IMR-90 (cell line): ENCODE results near the gene OR52E5. TPM values are rescaled to one million over a fixed set of nuclear protein-coding genes. Genes with fewer than 3 reads are reported as not detected.

Experiments used
- ATAC-seq: fragments of 200-7000 bp; cut with Tn5 transposase; 2 replicates; pipeline ENCODE4 v1.9.1; 2020; ENCODE audit warnings: low read depth, mild to moderate bottlenecking, moderate library complexity
- BruUV-seq: library from RNA; stranded (reverse); fragments of 400-500 nt; replicated peaks from 2 replicates; lab custom pipeline; 2021; lab: Mats Ljungman, UMichigan
- CTCF ChIA-PET: fragments of 300-600 bp; formaldehyde crosslinking; extraction: SDS; loops from one replicate; lab custom pipeline; 2021; ENCODE audit warnings: antibody characterized with exemption; lab: Yijun Ruan, JAX
- POLR2A ChIA-PET: fragments of 300-600 bp; sonication (Branson Sonifier 250); formaldehyde crosslinking; loops from one replicate; lab custom pipeline; 2022; ENCODE audit warnings: antibody characterized with exemption; ENCODE audit not compliant: unreplicated experiment; lab: Charles Lee
- DNase-seq: peaks from one replicate; pipeline ENCODE4 v3.0.0; 2013
- H2AFZ ChIP-seq: replicated peaks from 2 replicates; pipeline ENCODE3; 2013; ENCODE audit warnings: low read length, mild to moderate bottlenecking; ENCODE audit not compliant: poor library complexity
- H2AK5ac ChIP-seq: 2 replicates; pipeline ENCODE4 v1.6.1; 2013; ENCODE audit warnings: low read depth, low read length, inconsistent platforms
- H2AK9ac ChIP-seq: replicated peaks from 2 replicates; pipeline ENCODE3; 2013; ENCODE audit warnings: mild to moderate bottlenecking, low read depth, low read length, moderate library complexity; ENCODE audit not compliant: poor library complexity
- H2BK120ac ChIP-seq: 2 replicates; pipeline ENCODE4 v1.6.1; 2013; ENCODE audit warnings: low read depth, low read length, inconsistent platforms
- H2BK15ac ChIP-seq: 3 replicates; pipeline ENCODE4 v1.6.1; 2013; ENCODE audit warnings: low read depth, low read length, inconsistent platforms
- H2BK20ac ChIP-seq: 2 replicates; pipeline ENCODE4 v1.6.1; 2013; ENCODE audit warnings: low read depth, mild to moderate bottlenecking, inconsistent platforms, low read length, moderate library complexity
- H2BK5ac ChIP-seq: 2 replicates; pipeline ENCODE4 v1.6.1; 2013; ENCODE audit warnings: mild to moderate bottlenecking, low read depth, low read length, inconsistent platforms; ENCODE audit not compliant: poor library complexity, severe bottlenecking
- H3K14ac ChIP-seq: replicated peaks from 2 replicates; pipeline ENCODE4 v1.6.1; 2013; ENCODE audit warnings: low read depth, low read length, inconsistent platforms
- H3K18ac ChIP-seq: 2 replicates; pipeline ENCODE4 v1.6.1; 2013; ENCODE audit warnings: low read depth, low read length, control low read depth
- H3K23ac ChIP-seq: 2 replicates; pipeline ENCODE4 v1.6.1; 2013; ENCODE audit warnings: low read depth, low read length, inconsistent platforms
- H3K27ac ChIP-seq: 2 replicates; pipeline ENCODE4 v1.5.1; 2013; ENCODE audit warnings: mild to moderate bottlenecking, control low read depth, low read length; ENCODE audit not compliant: insufficient read depth
- H3K27me3 ChIP-seq: 2 replicates; pipeline ENCODE4 v1.6.1; 2013; ENCODE audit warnings: low read length; ENCODE audit not compliant: control insufficient read depth, insufficient read depth
- H3K36me3 ChIP-seq: 2 replicates; pipeline ENCODE4 v1.6.1; 2013; ENCODE audit warnings: low read length, mixed read lengths; ENCODE audit not compliant: control insufficient read depth, insufficient read depth
- H3K4ac ChIP-seq: 2 replicates; pipeline ENCODE4 v1.6.1; 2013; ENCODE audit warnings: low read depth, low read length, inconsistent platforms
- H3K4me1 ChIP-seq: 2 replicates; pipeline ENCODE4 v1.6.1; 2013; ENCODE audit warnings: low read length, mixed read lengths; ENCODE audit not compliant: control insufficient read depth, insufficient read depth
- H3K4me2 ChIP-seq: 2 replicates; pipeline ENCODE4 v1.6.1; 2013; ENCODE audit warnings: low read depth, mild to moderate bottlenecking, control low read depth, low read length, moderate library complexity
- H3K4me3 ChIP-seq: 2 replicates; pipeline ENCODE4 v1.5.1; 2013; ENCODE audit warnings: low read depth, mild to moderate bottlenecking, control low read depth, low read length, moderate library complexity; ENCODE audit not compliant: insufficient read depth
- H3K56ac ChIP-seq: 2 replicates; pipeline ENCODE4 v1.6.1; 2013; ENCODE audit warnings: low read length, inconsistent platforms; ENCODE audit not compliant: insufficient read depth; ENCODE audit errors: extremely low read depth
- H3K79me1 ChIP-seq, 2 experiments: 2 replicates each; pipeline ENCODE4 v1.6.1; 2013; ENCODE audit warnings: low read length in 2 of 2, inconsistent platforms in 1 of 2, low read depth in 1 of 2
- H3K9ac ChIP-seq: 2 replicates; pipeline ENCODE4 v1.6.1; 2013; ENCODE audit warnings: low read depth, low read length, control low read depth
- H3K9me1 ChIP-seq: 2 replicates; pipeline ENCODE4 v1.6.1; 2013; ENCODE audit warnings: low read length, inconsistent platforms; ENCODE audit not compliant: insufficient read depth
- H3K9me3 ChIP-seq: 2 replicates; pipeline ENCODE4 v1.6.1; 2013; ENCODE audit warnings: low read length; ENCODE audit not compliant: control insufficient read depth, insufficient read depth
- H4K20me1 ChIP-seq: 2 replicates; pipeline ENCODE4 v1.6.1; 2013; ENCODE audit warnings: low read length, inconsistent platforms; ENCODE audit not compliant: insufficient read depth
- H4K5ac ChIP-seq: 2 replicates; pipeline ENCODE4 v1.6.1; 2013; ENCODE audit warnings: mild to moderate bottlenecking, low read depth, low read length, control low read depth
- H4K8ac ChIP-seq, 2 experiments: 2 replicates each; pipeline ENCODE4 v1.6.1; 2013; ENCODE audit warnings: low read depth in 2 of 2, low read length in 2 of 2, control low read depth in 1 of 2, inconsistent platforms in 1 of 2
- H4K91ac ChIP-seq: 2 replicates; pipeline ENCODE4 v1.6.1; 2013; ENCODE audit warnings: low read depth, low read length, inconsistent platforms; ENCODE audit not compliant: insufficient read depth
- BHLHE40 ChIP-seq: fragments of 150-350 bp; IDR thresholded peaks from 2 replicates; pipeline ENCODE4 v1.6.1; 2016; ENCODE audit warnings: mild to moderate bottlenecking, low read depth, low read length
- CEBPB ChIP-seq: IDR thresholded peaks from 2 replicates; pipeline ENCODE4 v1.6.1; 2012; ENCODE audit warnings: low read depth, low read length, improper control_type of control experiment
- CHD1 ChIP-seq: IDR thresholded peaks from 2 replicates; pipeline ENCODE4 v1.6.1; 2012; ENCODE audit warnings: low read depth, low read length, improper control_type of control experiment
- CTCF ChIP-seq: conservative IDR thresholded peaks from 2 replicates; pipeline ENCODE4 v1.5.1; 2012; ENCODE audit warnings: mild to moderate bottlenecking, low read depth, low read length, improper control_type of control experiment
- FOS ChIP-seq: fragments of 150-350 bp; IDR thresholded peaks from 2 replicates; pipeline ENCODE4 v1.6.1; 2016; ENCODE audit warnings: low read depth, low read length
- MAFK ChIP-seq: IDR thresholded peaks from 2 replicates; pipeline ENCODE4 v1.6.1; 2012; ENCODE audit warnings: low read depth, low read length, improper control_type of control experiment
- MAZ ChIP-seq: IDR thresholded peaks from 2 replicates; pipeline ENCODE4 v1.6.1; 2012; ENCODE audit warnings: low read depth, mild to moderate bottlenecking, low read length, improper control_type of control experiment, moderate library complexity, borderline replicate concordance
- MXI1 ChIP-seq: IDR thresholded peaks from 2 replicates; pipeline ENCODE4 v1.6.1; 2012; ENCODE audit warnings: low read depth, mild to moderate bottlenecking, low read length, moderate library complexity, borderline replicate concordance
- NFE2L2 ChIP-seq: fragments of 150-350 bp; IDR thresholded peaks from 2 replicates; pipeline ENCODE4 v1.6.1; 2016; ENCODE audit warnings: low read depth, mild to moderate bottlenecking, low read length
- POLR2A ChIP-seq: IDR thresholded peaks from 2 replicates; pipeline ENCODE4 v1.6.1; 2012; ENCODE audit warnings: mild to moderate bottlenecking, low read depth, low read length
- RAD21 ChIP-seq: IDR thresholded peaks from 2 replicates; pipeline ENCODE4 v1.6.1; 2012; ENCODE audit warnings: low read length, improper control_type of control experiment
- RCOR1 ChIP-seq: IDR thresholded peaks from 2 replicates; pipeline ENCODE4 v1.6.1; 2012; ENCODE audit warnings: mild to moderate bottlenecking, low read length, improper control_type of control experiment; ENCODE audit not compliant: insufficient replicate concordance
- RFX5 ChIP-seq: IDR thresholded peaks from 2 replicates; pipeline ENCODE4 v1.8.0; 2012; ENCODE audit warnings: low read depth, mild to moderate bottlenecking, low read length, moderate library complexity
- SMC3 ChIP-seq: fragments of 150-350 bp; IDR thresholded peaks from 2 replicates; pipeline ENCODE4 v1.6.1; 2016; ENCODE audit warnings: low read depth, mild to moderate bottlenecking, antibody characterized with exemption, low read length, moderate library complexity
- WGBS, 2 experiments: methylation state at CpG; one replicate each; pipeline versions ENCODE4 v1.1.5 to v1.1.7; 2013; ENCODE audit warnings: missing lambda C conversion rate in 2 of 2; ENCODE audit not compliant: insufficient read length in 1 of 2; ENCODE audit errors: extremely low coverage in 2 of 2; 5-methylcytosine and 5-hydroxymethylcytosine counted together
- dilution Hi-C: fragments of 300-500 bp; cut with HindIII; formaldehyde crosslinking; loops from one replicate; pipeline ENCODE4 v1.14.3; 2018; ENCODE audit warnings: low sequenced_read_pairs; ENCODE audit not compliant: unreplicated experiment
- in situ Hi-C: fragments of 300-500 bp; cut with MboI; formaldehyde crosslinking; loops from 3 replicates; pipeline ENCODE4 v1.14.3; 2019; ENCODE audit warnings: low sequenced_read_pairs, inconsistent platforms, mixed read lengths
- intact Hi-C: fragments of 100-400 bp; cut with micrococcal nuclease; formaldehyde crosslinking; loops from 2 replicates; pipeline ENCODE4 v1.10.0; 2022
- polyA plus RNA-seq, 3 experiments: library from polyadenylated mRNA; depleted of rRNA; stranded (reverse); fragments of >200 nt; gene quantifications; 2 replicates each; pipeline ENCODE4 v1.2.3, GENCODE V29; 2012; ENCODE audit warnings: low replicate concordance in 1 of 3
- total RNA-seq: library from RNA; depleted of rRNA; stranded (reverse); fragments of >200 nt; gene quantifications from 2 replicates; pipeline ENCODE4 v1.2.3, GENCODE V29; 2012
- TF ChIP-seq, protein P1 (sequence below): fragments of 150-350 bp; IDR thresholded peaks from 2 replicates; pipeline ENCODE4 v1.6.1; 2017; ENCODE audit warnings: mild to moderate bottlenecking, antibody characterized with exemption, low read length, low read depth
- TF ChIP-seq, protein P2 (sequence below): fragments of 150-350 bp; IDR thresholded peaks from 2 replicates; pipeline ENCODE4 v1.6.1; 2016; ENCODE audit warnings: low read depth, mild to moderate bottlenecking, low read length, moderate library complexity, borderline replicate concordance

The OR52E5 gene
- total and polyA plus RNA-seq, 2 of the 4 experiments (the other 2 are of a cell fraction) = not detected

GRCh38 chr11:5941951-5942350 is 48.9 kb downstream of the OR52E5 start, which contains the start of gene OR56A3:
Gene OR56A3, plus strand, starts transcription at chr11:5942251. Its CDS starts 5,096 bp downstream, at chr11:5947347.
- no peak within 1 kb of the TSS for H3K27ac ChIP-seq
- no peaks in the 10 kb centered on the region for H3K27me3 ChIP-seq
- CTCF ChIA-PET = no interaction called here
- no peak within 1 kb of the TSS for H4K5ac ChIP-seq
- no peaks in the 10 kb centered on the region for H3K36me3 ChIP-seq
- no peak within 1 kb of the TSS for H2BK5ac ChIP-seq
- H2BK20ac ChIP-seq = no peak within 1 kb of the TSS
- H3K23ac ChIP-seq = no peak within 1 kb of the TSS
- TF ChIP-seq FOS = no peak
- TF ChIP-seq BHLHE40 = no peak
- no peak for TF ChIP-seq RAD21
- no peak for TF ChIP-seq MAFK
- no peak for TF ChIP-seq CTCF
- TF ChIP-seq RCOR1 = no peak
- TF ChIP-seq CHD1 = no peak
- no peak for TF ChIP-seq MXI1
- TF ChIP-seq CEBPB = no peak
- no peak for TF ChIP-seq POLR2A
- TF ChIP-seq, protein P1, sequence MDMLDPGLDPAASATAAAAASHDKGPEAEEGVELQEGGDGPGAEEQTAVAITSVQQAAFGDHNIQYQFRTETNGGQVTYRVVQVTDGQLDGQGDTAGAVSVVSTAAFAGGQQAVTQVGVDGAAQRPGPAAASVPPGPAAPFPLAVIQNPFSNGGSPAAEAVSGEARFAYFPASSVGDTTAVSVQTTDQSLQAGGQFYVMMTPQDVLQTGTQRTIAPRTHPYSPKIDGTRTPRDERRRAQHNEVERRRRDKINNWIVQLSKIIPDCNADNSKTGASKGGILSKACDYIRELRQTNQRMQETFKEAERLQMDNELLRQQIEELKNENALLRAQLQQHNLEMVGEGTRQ = no peak
- no peak for TF ChIP-seq SMC3
- no peak for TF ChIP-seq NFE2L2
- TF ChIP-seq, protein P2, sequence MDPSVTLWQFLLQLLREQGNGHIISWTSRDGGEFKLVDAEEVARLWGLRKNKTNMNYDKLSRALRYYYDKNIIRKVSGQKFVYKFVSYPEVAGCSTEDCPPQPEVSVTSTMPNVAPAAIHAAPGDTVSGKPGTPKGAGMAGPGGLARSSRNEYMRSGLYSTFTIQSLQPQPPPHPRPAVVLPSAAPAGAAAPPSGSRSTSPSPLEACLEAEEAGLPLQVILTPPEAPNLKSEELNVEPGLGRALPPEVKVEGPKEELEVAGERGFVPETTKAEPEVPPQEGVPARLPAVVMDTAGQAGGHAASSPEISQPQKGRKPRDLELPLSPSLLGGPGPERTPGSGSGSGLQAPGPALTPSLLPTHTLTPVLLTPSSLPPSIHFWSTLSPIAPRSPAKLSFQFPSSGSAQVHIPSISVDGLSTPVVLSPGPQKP = no peak
- TF ChIP-seq MAZ = no peak
- no peak for TF ChIP-seq RFX5
- no peaks in the 10 kb centered on the region for H4K20me1 ChIP-seq
- no peak within 1 kb of the TSS for H3K56ac ChIP-seq
- in situ Hi-C loops (no loop called here), dilution Hi-C loops (no loop called here), intact Hi-C loops (no loop called here)
- DNase-seq = no peak
- H3K9ac ChIP-seq = no peak within 1 kb of the TSS
- no peak within 1 kb of the TSS for H3K18ac ChIP-seq
- H4K8ac ChIP-seq = no peak within 1 kb of the TSS
- H2AK9ac ChIP-seq = no peak within 1 kb of the TSS
- H3K4me1 ChIP-seq = no peaks in the 10 kb centered on the region
- H3K4me3 ChIP-seq = no peak within 1 kb of the TSS
- H3K79me1 ChIP-seq = no peaks in the 10 kb centered on the region
- no peak within 1 kb of the TSS for H3K4ac ChIP-seq
- H2BK15ac ChIP-seq = no peak within 1 kb of the TSS
- peaks cover 15% of the 10 kb centered on the region for H3K9me3 ChIP-seq
- no peaks in the 10 kb centered on the region for H3K9me1 ChIP-seq
- no TSS peak for BruUV-seq
- no peak within 1 kb of the TSS for H2AK5ac ChIP-seq
- ATAC-seq = no peak
- H2BK120ac ChIP-seq = no peak within 1 kb of the TSS
- no peak within 1 kb of the TSS for H4K91ac ChIP-seq
- H3K4me2 ChIP-seq = no peak within 1 kb of the TSS
- no peak within 1 kb of the TSS for H3K14ac ChIP-seq
- POLR2A ChIA-PET = no interaction called here
- no peak within 1 kb of the TSS for H2AFZ ChIP-seq
- WGBS, 2 experiments = 100% methylated on average over 1 of the region's 3 CpGs; no CpG with 5 or more reads in 1 of the 2 experiments
